H9 (cell line): ENCODE measurements around the gene ARHGEF33. TPM values are rescaled to one million over a fixed set of nuclear protein-coding genes. Genes with fewer than 3 reads are reported as not detected.

Experiments
- DNase-seq: peaks from one replicate; pipeline ENCODE4 v3.0.0-alpha.2; 2017
- H2AFZ ChIP-seq: one replicate; pipeline ENCODE4 v1.6.1; 2013; ENCODE audit warnings: mild to moderate bottlenecking, low read length, control low read depth, moderate library complexity
- H2AK5ac ChIP-seq: 2 replicates; pipeline ENCODE4 v1.6.1; 2013; ENCODE audit warnings: low read length, control low read depth, mixed read lengths; ENCODE audit not compliant: insufficient read length
- H2BK120ac ChIP-seq: one replicate; pipeline ENCODE4 v1.6.1; 2013; ENCODE audit warnings: low read depth, mild to moderate bottlenecking, low read length, control low read depth, inconsistent platforms; ENCODE audit not compliant: poor library complexity, severe bottlenecking
- H2BK12ac ChIP-seq: 2 replicates; pipeline ENCODE4 v1.6.1; 2013; ENCODE audit warnings: low read length, control low read depth, mixed read lengths, low read depth; ENCODE audit not compliant: insufficient read length
- H2BK15ac ChIP-seq: 2 replicates; pipeline ENCODE4 v1.6.1; 2013; ENCODE audit warnings: low read depth, low read length, control low read depth
- H2BK20ac ChIP-seq: one replicate; pipeline ENCODE4 v1.6.1; 2013; ENCODE audit warnings: low read depth, mild to moderate bottlenecking, low read length, control low read depth, inconsistent platforms; ENCODE audit not compliant: poor library complexity, severe bottlenecking
- H2BK5ac ChIP-seq: 2 replicates; pipeline ENCODE4 v1.6.1; 2013; ENCODE audit warnings: low read length, control low read depth, mixed read lengths; ENCODE audit not compliant: insufficient read length
- H3K14ac ChIP-seq: 2 replicates; pipeline ENCODE4 v1.6.1; 2013; ENCODE audit warnings: low read length, control low read depth; ENCODE audit not compliant: insufficient read depth
- H3K18ac ChIP-seq: 2 replicates; pipeline ENCODE4 v1.6.1; 2013; ENCODE audit warnings: low read depth, mild to moderate bottlenecking, mixed read lengths, low read length, control low read depth; ENCODE audit not compliant: insufficient read length
- H3K23ac ChIP-seq: 2 replicates; pipeline ENCODE4 v1.6.1; 2013; ENCODE audit warnings: low read length, control low read depth, mixed read lengths, low read depth; ENCODE audit not compliant: insufficient read length
- H3K23me2 ChIP-seq: 2 replicates; pipeline ENCODE4 v1.6.1; 2013; ENCODE audit warnings: low read depth, mild to moderate bottlenecking, mixed read lengths, low read length, control low read depth; ENCODE audit not compliant: insufficient read length, poor library complexity, severe bottlenecking
- H3K27ac ChIP-seq: 2 replicates; pipeline ENCODE4 v1.5.1; 2013; ENCODE audit warnings: low read length, control low read depth, mixed read lengths, low read depth; ENCODE audit not compliant: insufficient read length
- H3K27me3 ChIP-seq: 2 replicates; pipeline ENCODE4 v1.6.1; 2013; ENCODE audit warnings: low read length, control low read depth, inconsistent platforms; ENCODE audit not compliant: insufficient read depth
- H3K4ac ChIP-seq: 2 replicates; pipeline ENCODE4 v1.6.1; 2013; ENCODE audit warnings: low read depth, mild to moderate bottlenecking, control low read depth, inconsistent platforms, low read length, moderate library complexity
- H3K4me1 ChIP-seq: 2 replicates; pipeline ENCODE4 v1.6.1; 2013; ENCODE audit warnings: low read length, control low read depth, inconsistent platforms; ENCODE audit not compliant: insufficient read depth
- H3K4me2 ChIP-seq: 2 replicates; pipeline ENCODE4 v1.6.1; 2013; ENCODE audit warnings: low read length, control low read depth, mixed read lengths; ENCODE audit not compliant: insufficient read length, insufficient read depth
- H3K56ac ChIP-seq: 2 replicates; pipeline ENCODE4 v1.6.1; 2013; ENCODE audit warnings: low read depth, mild to moderate bottlenecking, mixed read lengths, low read length, control low read depth; ENCODE audit not compliant: insufficient read length
- H3K79me1 ChIP-seq: 2 replicates; pipeline ENCODE4 v1.6.1; 2013; ENCODE audit warnings: low read depth, mild to moderate bottlenecking, moderate library complexity, low read length, control low read depth, inconsistent platforms; ENCODE audit not compliant: insufficient read depth, poor library complexity, severe bottlenecking
- H3K79me2 ChIP-seq: 2 replicates; pipeline ENCODE4 v1.6.1; 2013; ENCODE audit warnings: low read length, control low read depth, inconsistent platforms; ENCODE audit not compliant: insufficient read depth
- H3K9ac ChIP-seq: 2 replicates; pipeline ENCODE4 v1.6.1; 2013; ENCODE audit warnings: low read length, control low read depth, mixed read lengths; ENCODE audit not compliant: insufficient read length; ENCODE audit errors: extremely low read depth
- H3K9me3 ChIP-seq: one replicate; pipeline ENCODE4 v1.6.1; 2013; ENCODE audit warnings: low read depth, low read length, inconsistent platforms; ENCODE audit not compliant: control insufficient read depth
- H3T11ph ChIP-seq: one replicate; pipeline ENCODE4 v1.6.1; 2013; ENCODE audit warnings: mild to moderate bottlenecking, low read length, control low read depth, inconsistent platforms
- H4K20me1 ChIP-seq: one replicate; pipeline ENCODE4 v1.6.1; 2013; ENCODE audit not compliant: control insufficient read depth, insufficient read length, insufficient read depth
- H4K5ac ChIP-seq: 2 replicates; pipeline ENCODE4 v1.6.1; 2013; ENCODE audit warnings: low read depth, mild to moderate bottlenecking, mixed read lengths, low read length, control low read depth; ENCODE audit not compliant: insufficient read length
- H4K8ac ChIP-seq: replicated peaks from 2 replicates; pipeline ENCODE4 v1.6.1; 2013; ENCODE audit warnings: low read length, control low read depth, mixed read lengths, low read depth; ENCODE audit not compliant: insufficient read length
- H4K91ac ChIP-seq: 2 replicates; pipeline ENCODE4 v1.6.1; 2013; ENCODE audit warnings: low read depth, mild to moderate bottlenecking, moderate library complexity, mixed read lengths, low read length, control low read depth; ENCODE audit not compliant: insufficient read length
- H3K27ac Mint-ChIP-seq, 3 experiments: 2 replicates in 2 of 3; 3 replicates in 1 of 3; pipeline ENCODE4 v1.8.0; 2020 to 2021; ENCODE audit warnings: mixed read lengths in 3 of 3, mild to moderate bottlenecking in 1 of 3, moderate library complexity in 1 of 3
- H3K27me3 Mint-ChIP-seq: 2 replicates; pipeline ENCODE4 v1.8.0; 2021; ENCODE audit warnings: low read depth, mild to moderate bottlenecking, moderate library complexity, mixed read lengths
- H3K36me3 Mint-ChIP-seq, 3 experiments: 2 replicates in 2 of 3; 3 replicates in 1 of 3; pipeline ENCODE4 v1.8.0; 2020 to 2021; ENCODE audit warnings: low read depth in 3 of 3, mixed read lengths in 3 of 3; ENCODE audit not compliant: insufficient read depth in 1 of 3
- H3K4me1 Mint-ChIP-seq, 2 experiments: 2 replicates each; pipeline ENCODE4 v1.8.0; 2020; ENCODE audit warnings: mixed read lengths in 2 of 2
- H3K4me3 Mint-ChIP-seq, 2 experiments: 2 replicates in 1 of 2; 3 replicates in 1 of 2; pipeline ENCODE4 v1.8.0; 2020 to 2021; ENCODE audit warnings: mild to moderate bottlenecking in 2 of 2, mixed read lengths in 2 of 2, moderate library complexity in 1 of 2
- H3K9me3 Mint-ChIP-seq, 2 experiments: 2 replicates in 1 of 2; 3 replicates in 1 of 2; pipeline ENCODE4 v1.8.0; 2020; ENCODE audit warnings: mild to moderate bottlenecking in 2 of 2, mixed read lengths in 2 of 2, moderate library complexity in 1 of 2
- CTCF ChIP-seq: fragments of 200-600 bp; sonication (generic); conservative IDR thresholded peaks from 3 replicates; pipeline ENCODE4 v1.8.0; 2021; ENCODE audit warnings: antibody characterized with exemption, mild to moderate bottlenecking
- WGBS: extraction: QIAGEN DNeasy Blood & Tissue Kit; methylation state at CpG from one replicate; pipeline ENCODE4 v1.1.7; 2013; ENCODE audit warnings: missing lambda C conversion rate, low lambda C conversion rate, mixed read lengths; ENCODE audit not compliant: insufficient read length; ENCODE audit errors: extremely low coverage; 5-methylcytosine and 5-hydroxymethylcytosine counted together
- total RNA-seq: library from RNA; stranded (reverse); gene quantifications from 2 replicates; pipeline ENCODE4 v1.2.1, GENCODE V29; 2021

The ARHGEF33 gene
- total RNA-seq, 1 experiment from 2014 or later = 0.92 TPM

DNA sequence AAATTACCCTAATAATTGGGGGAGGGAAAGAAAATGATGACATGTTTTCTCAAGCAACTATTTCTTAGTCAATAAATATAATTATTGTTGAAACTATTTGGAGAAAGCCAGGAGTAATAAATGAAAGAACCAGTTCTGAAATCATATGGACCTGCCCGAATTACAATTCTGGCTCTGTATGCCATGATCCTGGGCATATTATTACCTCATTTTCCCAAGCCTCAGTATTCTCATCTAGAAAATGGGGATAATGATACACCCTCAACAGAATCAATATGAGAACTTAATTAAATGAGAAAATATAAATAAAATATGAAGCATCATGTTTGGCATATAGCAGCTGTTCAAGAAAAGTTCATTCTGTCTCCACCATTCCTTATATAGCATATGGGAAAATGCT lies 22.9 kb downstream of the ARHGEF33 start:
- H3K9me3 ChIP-seq = no peaks in the 10 kb centered on the region

More for the DNA sequence above, 22.9 kb downstream of the ARHGEF33 start:
- no peak overlapping the region for H3K9ac ChIP-seq
- no peak overlapping the region for H3K18ac ChIP-seq
- no peak overlapping the region for H3K14ac ChIP-seq
- no peak overlapping the region for H3T11ph ChIP-seq
- H2BK5ac ChIP-seq = no peak overlapping the region
- no peak overlapping the region for H3K23ac ChIP-seq
- H2BK12ac ChIP-seq = no peak overlapping the region
- no peak overlapping the region for H2AFZ ChIP-seq
- no peaks in the 10 kb centered on the region for H3K27me3 ChIP-seq
- no peak overlapping the region for H3K27ac ChIP-seq
- H3K56ac ChIP-seq = no peak overlapping the region
- H3K23me2 ChIP-seq = no peaks in the 10 kb centered on the region
- no peak overlapping the region for H3K4me2 ChIP-seq
- no peak overlapping the region for H3K4ac ChIP-seq
- no CpG with 5 or more reads among the region's 1 CpG for WGBS
- no peak overlapping the region for H3K27ac Mint-ChIP-seq
- no peak overlapping the region for H4K8ac ChIP-seq
- no peaks in the 10 kb centered on the region for H4K20me1 ChIP-seq
- no peaks in the 10 kb centered on the region for H3K36me3 Mint-ChIP-seq
- no peak overlapping the region for H2AK5ac ChIP-seq
- H2BK120ac ChIP-seq = no peak overlapping the region
- H2BK15ac ChIP-seq = no peak overlapping the region
- no peaks in the 10 kb centered on the region for H3K79me1 ChIP-seq
- no peaks in the 10 kb centered on the region for H3K27me3 Mint-ChIP-seq
- H3K4me3 Mint-ChIP-seq = no peak overlapping the region
- no peak overlapping the region for H4K91ac ChIP-seq
- TF ChIP-seq CTCF = no peak
- H3K4me1 ChIP-seq = no peaks in the 10 kb centered on the region
- H3K9me3 Mint-ChIP-seq = no peaks in the 10 kb centered on the region
- no peak overlapping the region for H4K5ac ChIP-seq
- no peak for DNase-seq
- H3K4me1 Mint-ChIP-seq = no peaks in the 10 kb centered on the region
- no peak overlapping the region for H2BK20ac ChIP-seq
- no peaks in the 10 kb centered on the region for H3K79me2 ChIP-seq
